ENCODE results near the gene SOS2. TPM values are rescaled to one million over a fixed set of nuclear protein-coding genes. Genes with fewer than 3 reads are reported as not detected.

SOS2 gene
- total and polyA plus RNA-seq, 2 of the 8 experiments (the other 6 are each of a cell fraction or from before 2014, with no cell fraction given) = 2.8 to 12.7 TPM

- no peaks in the 10 kb centered on the region for H3K9me3 ChIP-seq (ENCODE audit: insufficient read depth in 2 of 2, low read depth in 1 of 2, low read length in 1 of 2)
- no peak overlapping the region for H3K9ac ChIP-seq (replicated peaks in 1 of 4; ENCODE audit: extremely low read depth in 1 of 4, low read depth in 3 of 4, low read length in 3 of 4)
- H3K4me3 ChIP-seq (ENCODE audit: extremely low read depth in 1 of 4, insufficient read depth in 2 of 4, low read depth in 3 of 4, low read length in 4 of 4) = no peak overlapping the region
- H2AK5ac ChIP-seq (ENCODE audit: low read depth, low read length) = no peak overlapping the region
- no peak overlapping the region for H3K27ac ChIP-seq (ENCODE audit: low read depth, low read length)
- H2BK120ac ChIP-seq (replicated peaks; ENCODE audit: low read depth, low read length) = no peak overlapping the region
- no peak overlapping the region for H2AFZ ChIP-seq (ENCODE audit: low read length)
- TF ChIP-seq BACH1 (IDR thresholded peaks at IDR 0.05; ENCODE audit: low read length) (no peak), FOSL1 (IDR thresholded peaks at IDR 0.05; ENCODE audit: insufficient read depth, low read depth, low read length) (no peak), NRF1 (IDR thresholded peaks at IDR 0.05; ENCODE audit: low read depth, low read length) (no peak), USF2 (IDR thresholded peaks at IDR 0.05; ENCODE audit: low read length) (no peak)
- H2BK5ac ChIP-seq (ENCODE audit: low read depth, low read length) = no peak overlapping the region
- H3K23me2 ChIP-seq (ENCODE audit: low read depth, low read length) = no peaks in the 10 kb centered on the region
- no peaks in the 10 kb centered on the region for H4K20me1 ChIP-seq (replicated peaks in 1 of 2; ENCODE audit: control insufficient read depth in 1 of 2, insufficient read depth in 2 of 2, low read length in 2 of 2)
- no peak overlapping the region for H4K91ac ChIP-seq (replicated peaks; ENCODE audit: insufficient read length, low read length)
- POLR2A ChIA-PET (ENCODE audit: partially characterized antibody) = interaction anchor here (0.7 to 1.3 kb wide), 2 partner anchors 10 to 35 kb away, joined by 3 to 4 read pairs; no protein-coding TSS in a partner anchor
- H3K23ac ChIP-seq (ENCODE audit: insufficient read length) = no peak overlapping the region
- H3K4me2 ChIP-seq (ENCODE audit: insufficient read depth in 1 of 2, low read depth in 2 of 2, low read length in 2 of 2) = no peak overlapping the region
- H4K8ac ChIP-seq (ENCODE audit: extremely low read depth, insufficient read depth, low read length) = no peak overlapping the region
- H3K36me3 ChIP-seq (ENCODE audit: control insufficient read depth in 2 of 4, insufficient read depth in 4 of 4, low read length in 3 of 4) = peaks cover 0 to 11% (median 1%) of the 10 kb centered on the region in 4 experiments; a peak in 3 of 8 replicates
- H2BK12ac ChIP-seq (ENCODE audit: low read depth, low read length) = no peak overlapping the region
- H3K56ac ChIP-seq (replicated peaks; ENCODE audit: insufficient read length, low read depth, low read length) = no peak overlapping the region
- no peak overlapping the region for H2BK20ac ChIP-seq (ENCODE audit: low read length)
- H3K79me1 ChIP-seq (ENCODE audit: low read depth, low read length) = no peaks in the 10 kb centered on the region
- DNase-seq (ENCODE audit: low read depth in 1 of 2, low spot score in 2 of 2) (no peak), FAIRE-seq (no peak)
- no peak overlapping the region for H3K4ac ChIP-seq (replicated peaks; ENCODE audit: insufficient read length, low read depth, low read length)
- no peaks in the 10 kb centered on the region for H3K27me3 ChIP-seq (replicated peaks in 1 of 4; ENCODE audit: control insufficient read depth in 3 of 4, extremely low read depth in 1 of 4, insufficient read depth in 3 of 4, low read length in 3 of 4)
- no peaks in the 10 kb centered on the region for H3K4me1 ChIP-seq (replicated peaks in 1 of 4; ENCODE audit: control insufficient read depth in 3 of 4, insufficient read depth in 4 of 4, low read length in 3 of 4)
- 88% methylated on average over 5 of the region's 5 CpGs; no CpG with 5 or more reads in 1 of the 2 experiments for WGBS, 2 experiments (ENCODE audit: extremely low coverage in 1 of 2, insufficient coverage in 1 of 2, insufficient read length in 1 of 2, insufficient replicate concordance in 2 of 2, low coverage in 1 of 2, low lambda C conversion rate in 2 of 2, missing lambda C conversion rate in 1 of 2)
- no peak overlapping the region for H3K18ac ChIP-seq (ENCODE audit: extremely low read depth, low read length)
- no peak overlapping the region for H3K14ac ChIP-seq (ENCODE audit: insufficient read length)
- H3K79me2 ChIP-seq (ENCODE audit: control insufficient read depth in 1 of 2, insufficient read depth in 2 of 2, low read length in 2 of 2) = no peaks in the 10 kb centered on the region
- no peak overlapping the region for H4K5ac ChIP-seq (ENCODE audit: insufficient read length, low read depth, low read length)
- CTCF ChIA-PET (ENCODE audit: partially characterized antibody) = interaction anchor here (0.5 to 1.7 kb wide), 2 partner anchors 12 to 18 kb away, joined by 3 to 6 read pairs; no protein-coding TSS in a partner anchor
- no peak overlapping the region for H2BK15ac ChIP-seq (ENCODE audit: low read length)
Measured at GRCh38 chr14:50242566-50243310, 11.4 kb upstream of the SOS2 start.

Data from H1 (cell line).